ENCODE measurements around the gene METTL16.

METTL16 gene

DNA sequence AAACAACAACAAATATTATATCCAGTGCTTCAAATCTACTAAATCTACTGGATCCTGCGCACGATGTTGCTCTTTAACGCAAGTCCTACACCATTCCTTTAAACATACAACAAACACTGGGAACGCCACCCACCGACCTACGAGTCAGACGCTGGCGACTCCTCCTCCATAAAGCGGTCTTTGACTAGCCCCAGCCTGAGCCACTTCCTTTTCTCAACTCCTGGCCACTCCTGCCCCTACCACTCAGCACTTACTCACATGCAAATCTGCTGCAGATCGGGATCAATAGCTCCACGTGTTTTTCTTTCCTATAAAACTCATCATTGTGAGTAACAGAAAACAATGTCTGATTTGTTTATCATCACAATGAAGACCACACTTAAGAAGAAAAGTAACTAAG is 78.0 kb downstream of the METTL16 start:
- no peak for ATAC-seq
- TF ChIP-seq, protein P1, sequence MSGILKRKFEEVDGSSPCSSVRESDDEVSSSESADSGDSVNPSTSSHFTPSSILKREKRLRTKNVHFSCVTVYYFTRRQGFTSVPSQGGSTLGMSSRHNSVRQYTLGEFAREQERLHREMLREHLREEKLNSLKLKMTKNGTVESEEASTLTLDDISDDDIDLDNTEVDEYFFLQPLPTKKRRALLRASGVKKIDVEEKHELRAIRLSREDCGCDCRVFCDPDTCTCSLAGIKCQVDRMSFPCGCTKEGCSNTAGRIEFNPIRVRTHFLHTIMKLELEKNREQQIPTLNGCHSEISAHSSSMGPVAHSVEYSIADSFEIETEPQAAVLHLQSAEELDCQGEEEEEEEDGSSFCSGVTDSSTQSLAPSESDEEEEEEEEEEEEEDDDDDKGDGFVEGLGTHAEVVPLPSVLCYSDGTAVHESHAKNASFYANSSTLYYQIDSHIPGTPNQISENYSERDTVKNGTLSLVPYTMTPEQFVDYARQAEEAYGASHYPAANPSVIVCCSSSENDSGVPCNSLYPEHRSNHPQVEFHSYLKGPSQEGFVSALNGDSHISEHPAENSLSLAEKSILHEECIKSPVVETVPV (CRISPR knock-in tag; IDR thresholded peaks at IDR 0.05), result no peak
- TF ChIP-seq ZNF70 (CRISPR knock-in tag; IDR thresholded peaks at IDR 0.05) (no peak), RARB (CRISPR knock-in tag; IDR thresholded peaks at IDR 0.05) (no peak), SNAI2 (CRISPR knock-in tag; IDR thresholded peaks at IDR 0.05) (no peak), BACH2 (CRISPR knock-in tag; IDR thresholded peaks at IDR 0.05; ENCODE audit: borderline replicate concordance) (no peak), TCF4 (CRISPR knock-in tag; IDR thresholded peaks at IDR 0.05; ENCODE audit: borderline replicate concordance) (no peak), PPARA (CRISPR knock-in tag; IDR thresholded peaks at IDR 0.05; ENCODE audit: borderline replicate concordance) (no peak), ISL1 (CRISPR knock-in tag; IDR thresholded peaks at IDR 0.05) (no peak), TOX (CRISPR knock-in tag; IDR thresholded peaks at IDR 0.05; ENCODE audit: borderline replicate concordance) (no peak), GLIS3 (CRISPR knock-in tag; IDR thresholded peaks at IDR 0.05) (no peak), ZNF565 (CRISPR knock-in tag; conservative IDR thresholded peaks at IDR 0.05; ENCODE audit: low read depth) (no peak)
- TF ChIP-seq, protein P2, sequence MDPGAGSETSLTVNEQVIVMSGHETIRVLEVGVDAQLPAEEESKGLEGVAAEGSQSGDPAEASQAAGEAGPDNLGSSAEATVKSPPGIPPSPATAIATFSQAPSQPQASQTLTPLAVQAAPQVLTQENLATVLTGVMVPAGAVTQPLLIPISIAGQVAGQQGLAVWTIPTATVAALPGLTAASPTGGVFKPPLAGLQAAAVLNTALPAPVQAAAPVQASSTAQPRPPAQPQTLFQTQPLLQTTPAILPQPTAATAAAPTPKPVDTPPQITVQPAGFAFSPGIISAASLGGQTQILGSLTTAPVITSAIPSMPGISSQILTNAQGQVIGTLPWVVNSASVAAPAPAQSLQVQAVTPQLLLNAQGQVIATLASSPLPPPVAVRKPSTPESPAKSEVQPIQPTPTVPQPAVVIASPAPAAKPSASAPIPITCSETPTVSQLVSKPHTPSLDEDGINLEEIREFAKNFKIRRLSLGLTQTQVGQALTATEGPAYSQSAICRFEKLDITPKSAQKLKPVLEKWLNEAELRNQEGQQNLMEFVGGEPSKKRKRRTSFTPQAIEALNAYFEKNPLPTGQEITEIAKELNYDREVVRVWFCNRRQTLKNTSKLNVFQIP (CRISPR knock-in tag; IDR thresholded peaks at IDR 0.05; ENCODE audit: borderline replicate concordance, low read depth), result no peak
- TF ChIP-seq, protein P3, sequence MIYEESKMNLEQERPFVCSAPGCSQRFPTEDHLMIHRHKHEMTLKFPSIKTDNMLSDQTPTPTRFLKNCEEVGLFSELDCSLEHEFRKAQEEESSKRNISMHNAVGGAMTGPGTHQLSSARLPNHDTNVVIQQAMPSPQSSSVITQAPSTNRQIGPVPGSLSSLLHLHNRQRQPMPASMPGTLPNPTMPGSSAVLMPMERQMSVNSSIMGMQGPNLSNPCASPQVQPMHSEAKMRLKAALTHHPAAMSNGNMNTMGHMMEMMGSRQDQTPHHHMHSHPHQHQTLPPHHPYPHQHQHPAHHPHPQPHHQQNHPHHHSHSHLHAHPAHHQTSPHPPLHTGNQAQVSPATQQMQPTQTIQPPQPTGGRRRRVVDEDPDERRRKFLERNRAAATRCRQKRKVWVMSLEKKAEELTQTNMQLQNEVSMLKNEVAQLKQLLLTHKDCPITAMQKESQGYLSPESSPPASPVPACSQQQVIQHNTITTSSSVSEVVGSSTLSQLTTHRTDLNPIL (CRISPR knock-in tag; IDR thresholded peaks at IDR 0.05; ENCODE audit: low read depth), result no peak
- TF ChIP-seq, protein P4, sequence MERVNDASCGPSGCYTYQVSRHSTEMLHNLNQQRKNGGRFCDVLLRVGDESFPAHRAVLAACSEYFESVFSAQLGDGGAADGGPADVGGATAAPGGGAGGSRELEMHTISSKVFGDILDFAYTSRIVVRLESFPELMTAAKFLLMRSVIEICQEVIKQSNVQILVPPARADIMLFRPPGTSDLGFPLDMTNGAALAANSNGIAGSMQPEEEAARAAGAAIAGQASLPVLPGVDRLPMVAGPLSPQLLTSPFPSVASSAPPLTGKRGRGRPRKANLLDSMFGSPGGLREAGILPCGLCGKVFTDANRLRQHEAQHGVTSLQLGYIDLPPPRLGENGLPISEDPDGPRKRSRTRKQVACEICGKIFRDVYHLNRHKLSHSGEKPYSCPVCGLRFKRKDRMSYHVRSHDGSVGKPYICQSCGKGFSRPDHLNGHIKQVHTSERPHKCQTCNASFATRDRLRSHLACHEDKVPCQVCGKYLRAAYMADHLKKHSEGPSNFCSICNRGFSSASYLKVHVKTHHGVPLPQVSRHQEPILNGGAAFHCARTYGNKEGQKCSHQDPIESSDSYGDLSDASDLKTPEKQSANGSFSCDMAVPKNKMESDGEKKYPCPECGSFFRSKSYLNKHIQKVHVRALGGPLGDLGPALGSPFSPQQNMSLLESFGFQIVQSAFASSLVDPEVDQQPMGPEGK (CRISPR knock-in tag; IDR thresholded peaks at IDR 0.05; ENCODE audit: borderline replicate concordance), result no peak
- TF ChIP-seq, protein P5, sequence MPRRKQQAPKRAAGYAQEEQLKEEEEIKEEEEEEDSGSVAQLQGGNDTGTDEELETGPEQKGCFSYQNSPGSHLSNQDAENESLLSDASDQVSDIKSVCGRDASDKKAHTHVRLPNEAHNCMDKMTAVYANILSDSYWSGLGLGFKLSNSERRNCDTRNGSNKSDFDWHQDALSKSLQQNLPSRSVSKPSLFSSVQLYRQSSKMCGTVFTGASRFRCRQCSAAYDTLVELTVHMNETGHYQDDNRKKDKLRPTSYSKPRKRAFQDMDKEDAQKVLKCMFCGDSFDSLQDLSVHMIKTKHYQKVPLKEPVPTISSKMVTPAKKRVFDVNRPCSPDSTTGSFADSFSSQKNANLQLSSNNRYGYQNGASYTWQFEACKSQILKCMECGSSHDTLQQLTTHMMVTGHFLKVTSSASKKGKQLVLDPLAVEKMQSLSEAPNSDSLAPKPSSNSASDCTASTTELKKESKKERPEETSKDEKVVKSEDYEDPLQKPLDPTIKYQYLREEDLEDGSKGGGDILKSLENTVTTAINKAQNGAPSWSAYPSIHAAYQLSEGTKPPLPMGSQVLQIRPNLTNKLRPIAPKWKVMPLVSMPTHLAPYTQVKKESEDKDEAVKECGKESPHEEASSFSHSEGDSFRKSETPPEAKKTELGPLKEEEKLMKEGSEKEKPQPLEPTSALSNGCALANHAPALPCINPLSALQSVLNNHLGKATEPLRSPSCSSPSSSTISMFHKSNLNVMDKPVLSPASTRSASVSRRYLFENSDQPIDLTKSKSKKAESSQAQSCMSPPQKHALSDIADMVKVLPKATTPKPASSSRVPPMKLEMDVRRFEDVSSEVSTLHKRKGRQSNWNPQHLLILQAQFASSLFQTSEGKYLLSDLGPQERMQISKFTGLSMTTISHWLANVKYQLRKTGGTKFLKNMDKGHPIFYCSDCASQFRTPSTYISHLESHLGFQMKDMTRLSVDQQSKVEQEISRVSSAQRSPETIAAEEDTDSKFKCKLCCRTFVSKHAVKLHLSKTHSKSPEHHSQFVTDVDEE (CRISPR knock-in tag; IDR thresholded peaks at IDR 0.05), result no peak

DNA sequence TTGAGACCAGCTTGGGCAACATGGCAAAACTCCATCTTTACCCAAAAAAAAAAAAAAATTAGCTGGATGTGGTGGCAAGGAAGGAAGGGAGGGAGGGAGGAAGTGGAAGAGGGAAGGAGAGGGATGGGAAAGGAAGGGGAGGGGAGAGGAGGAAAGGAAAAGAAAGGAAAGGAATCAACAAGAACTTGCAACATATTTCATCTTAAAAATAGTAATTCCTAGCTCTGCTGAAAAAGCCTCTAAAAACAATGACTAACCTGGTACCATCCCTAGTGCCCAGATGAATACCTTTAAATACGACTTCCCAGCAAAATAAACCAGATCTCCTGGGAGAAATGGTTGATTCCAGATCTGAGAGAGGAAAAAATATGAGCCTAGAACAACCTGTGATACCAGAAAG is 83.8 kb downstream of the METTL16 start:
- no peak for ATAC-seq
- no peak for TF ChIP-seq ZFP3 (CRISPR knock-in tag; IDR thresholded peaks at IDR 0.05)
- TF ChIP-seq OSR1 (CRISPR knock-in tag; IDR thresholded peaks at IDR 0.05), result no peak
- TF ChIP-seq, protein P1 (CRISPR knock-in tag; IDR thresholded peaks at IDR 0.05), result no peak
- TF ChIP-seq, protein P2 (CRISPR knock-in tag; IDR thresholded peaks at IDR 0.05; ENCODE audit: borderline replicate concordance, low read depth), result no peak
- TF ChIP-seq, protein P5 (CRISPR knock-in tag; IDR thresholded peaks at IDR 0.05), result no peak
- TF ChIP-seq ZNF565 (CRISPR knock-in tag; conservative IDR thresholded peaks at IDR 0.05; ENCODE audit: low read depth), result no peak
- no peak for TF ChIP-seq BACH2 (CRISPR knock-in tag; IDR thresholded peaks at IDR 0.05; ENCODE audit: borderline replicate concordance)
- TF ChIP-seq TCF4 (CRISPR knock-in tag; IDR thresholded peaks at IDR 0.05; ENCODE audit: borderline replicate concordance), result no peak
- TF ChIP-seq RARB (CRISPR knock-in tag; IDR thresholded peaks at IDR 0.05), result no peak
- no peak for TF ChIP-seq ZC3H10 (CRISPR knock-in tag; IDR thresholded peaks at IDR 0.05)
- no peak for TF ChIP-seq ARNTL (CRISPR knock-in tag; IDR thresholded peaks at IDR 0.05; ENCODE audit: borderline replicate concordance, low read depth)
- TF ChIP-seq CSDC2 (CRISPR knock-in tag; IDR thresholded peaks at IDR 0.05), result no peak
- TF ChIP-seq, protein P3 (CRISPR knock-in tag; IDR thresholded peaks at IDR 0.05; ENCODE audit: low read depth), result no peak
- TF ChIP-seq ZFP30 (CRISPR knock-in tag; IDR thresholded peaks at IDR 0.05), result no peak
- no peak for TF ChIP-seq ZNF8 (CRISPR knock-in tag; IDR thresholded peaks at IDR 0.05)
- no peak for TF ChIP-seq SNAI2 (CRISPR knock-in tag; IDR thresholded peaks at IDR 0.05)
- no peak for TF ChIP-seq TOX (CRISPR knock-in tag; IDR thresholded peaks at IDR 0.05; ENCODE audit: borderline replicate concordance)
